Neural crest cell (in vitro differentiated cells): Measurements from ENCODE around the gene ATP13A4. TPM values are rescaled to one million over a fixed set of nuclear protein-coding genes. Genes with fewer than 3 reads are reported as not detected.

Experiments used
- DNase-seq: peaks from one replicate; pipeline ENCODE4 v3.0.0; 2021; ENCODE audit warnings: low read depth, mixed read lengths, low spot score
- H3K27ac Mint-ChIP-seq: one replicate; pipeline ENCODE4 v1.8.0; 2021; ENCODE audit warnings: mild to moderate bottlenecking, mixed read lengths; ENCODE audit not compliant: unreplicated experiment
- H3K27me3 Mint-ChIP-seq: 2 replicates; pipeline ENCODE4 v1.8.0; 2021; ENCODE audit warnings: low read depth, mild to moderate bottlenecking, mixed read lengths
- H3K36me3 Mint-ChIP-seq: 2 replicates; pipeline ENCODE4 v1.8.0; 2021; ENCODE audit warnings: low read depth, mild to moderate bottlenecking, mixed read lengths
- H3K4me1 Mint-ChIP-seq: 2 replicates; pipeline ENCODE4 v1.8.0; 2021; ENCODE audit warnings: mixed read lengths
- H3K4me3 Mint-ChIP-seq: one replicate; pipeline ENCODE4 v1.8.0; 2021; ENCODE audit warnings: mild to moderate bottlenecking, mixed read lengths
- H3K9me3 Mint-ChIP-seq: 2 replicates; pipeline ENCODE4 v1.8.0; 2021; ENCODE audit warnings: mixed read lengths
- CTCF ChIP-seq: fragments of 200-600 bp; sonication (generic); conservative IDR thresholded peaks from 2 replicates; pipeline ENCODE4 v1.5.0; 2021; ENCODE audit warnings: antibody characterized with exemption, mild to moderate bottlenecking
- total RNA-seq: library from RNA; stranded (reverse); gene quantifications from 2 replicates; pipeline ENCODE4 v1.2.1, GENCODE V29; 2021

ATP13A4 gene
- total RNA-seq, 1 donor from 2014 or later = 0.30 TPM

DNA sequence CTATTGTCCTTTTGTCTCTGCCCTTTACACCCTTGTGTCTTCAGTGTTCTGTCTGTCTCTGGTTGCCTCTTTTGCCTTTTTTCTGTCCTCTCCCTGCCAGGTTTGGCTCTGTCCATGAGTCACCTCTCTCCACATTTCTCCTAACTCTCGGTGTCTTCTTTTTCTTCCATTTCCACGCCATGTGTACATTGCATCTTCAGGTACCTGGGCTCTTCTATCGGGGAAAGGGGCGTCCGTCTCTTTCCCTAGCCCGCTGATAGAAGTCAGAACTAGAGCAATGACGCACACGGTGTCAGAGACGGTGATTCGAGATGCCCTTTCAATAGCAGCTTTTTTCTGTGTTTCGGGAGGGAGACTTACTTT lies 39.0 kb upstream of the ATP13A4 start:
- H3K9me3 Mint-ChIP-seq = no peaks in the 10 kb centered on the region
- peak overlapping the region; percentile 97 for H3K4me3 Mint-ChIP-seq
- TF ChIP-seq CTCF = no peak
- peaks cover 14% of the 10 kb centered on the region for H3K36me3 Mint-ChIP-seq
- no peak for DNase-seq
- peak overlapping the region; percentile 97 for H3K27ac Mint-ChIP-seq
- peaks cover 4% of the 10 kb centered on the region for H3K27me3 Mint-ChIP-seq
- H3K4me1 Mint-ChIP-seq = peaks cover 37% of the 10 kb centered on the region

GRCh38 chr3:193592841-193593667 lies 38.4 kb upstream of the ATP13A4 start, which contains the start of gene OPA1:
TSS of gene OPA1 (plus strand) at chr3:193593208. CDS start at chr3:193593378, 170 bp downstream.
- H3K4me1 Mint-ChIP-seq = peaks cover 37% of the 10 kb centered on the region
- peaks cover 4% of the 10 kb centered on the region for H3K27me3 Mint-ChIP-seq
- H3K4me3 Mint-ChIP-seq = peak within 1 kb of the TSS; percentile 97
- peaks cover 10% of the 10 kb centered on the region for H3K36me3 Mint-ChIP-seq
- peak; percentile 45 for TF ChIP-seq CTCF
- H3K9me3 Mint-ChIP-seq = no peaks in the 10 kb centered on the region
- peak within 1 kb of the TSS; percentile 97 for H3K27ac Mint-ChIP-seq
- peak; percentile 95 for DNase-seq

DNA sequence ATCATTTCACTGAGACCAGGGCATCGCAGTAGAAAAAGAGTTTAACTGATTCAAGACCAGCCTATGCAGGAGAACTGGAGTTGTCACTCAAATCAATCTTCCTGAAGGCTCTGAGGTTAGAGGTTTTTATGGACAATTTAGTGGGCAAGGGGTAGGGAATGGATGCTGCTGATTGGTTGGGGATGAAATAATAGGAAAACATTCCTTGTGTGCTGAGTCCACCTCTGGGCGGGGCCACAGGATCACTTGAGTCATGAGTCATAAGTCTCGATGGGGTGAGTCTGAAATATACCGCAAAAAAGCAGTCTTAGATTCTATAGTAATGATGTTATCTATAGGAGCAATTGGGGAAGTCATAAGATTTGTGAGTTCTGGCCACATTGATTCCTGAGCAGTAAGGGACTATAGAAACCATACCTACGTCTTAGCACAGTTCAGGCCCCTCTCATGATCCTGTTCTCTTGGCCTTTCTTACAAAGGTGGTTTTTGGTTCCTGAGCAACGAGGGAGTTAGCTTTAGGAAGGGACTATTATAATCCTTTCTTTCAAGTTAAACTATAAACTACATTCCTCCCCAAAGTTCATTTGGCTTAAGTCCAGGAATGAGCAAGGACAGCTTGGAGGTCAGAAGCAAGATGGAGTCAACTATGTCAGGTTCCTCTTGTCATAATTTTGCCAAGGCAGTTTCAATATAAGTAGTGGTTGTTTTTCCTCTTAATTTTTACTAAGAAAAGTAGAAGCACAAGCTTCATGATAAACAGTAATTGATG lies 35.6 kb upstream of the ATP13A4 start:
- no peak for DNase-seq
- Mint-ChIP-seq H3K9me3 (no peaks in the 10 kb centered on the region), H3K36me3 (peaks cover 3% of the 10 kb centered on the region), H3K27ac (no peak overlapping the region), H3K4me1 (peaks cover 24% of the 10 kb centered on the region), H3K4me3 (peak overlapping the region; percentile 33), H3K27me3 (peaks cover 4% of the 10 kb centered on the region)
- no peak for TF ChIP-seq CTCF

DNA sequence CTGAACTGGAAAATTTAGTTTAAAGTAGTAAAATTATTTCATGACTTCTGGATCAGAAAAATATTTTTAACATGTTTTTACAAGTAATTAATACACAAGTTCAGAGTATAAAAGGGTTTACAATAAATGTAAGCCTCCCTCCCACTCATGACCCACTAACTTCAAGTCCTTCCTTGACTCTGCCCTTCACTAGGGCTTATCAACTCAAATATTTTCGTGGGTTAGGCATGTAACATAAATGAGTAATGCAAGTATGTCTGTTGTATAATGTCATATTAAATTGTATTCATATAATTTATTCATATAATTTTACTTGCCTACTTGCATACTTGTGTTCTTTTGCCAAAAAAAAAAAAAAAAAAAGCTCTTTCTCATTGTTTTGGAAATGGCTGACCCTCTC lies 34.9 kb upstream of the ATP13A4 start:
- H3K9me3 Mint-ChIP-seq = no peaks in the 10 kb centered on the region
- H3K4me3 Mint-ChIP-seq = no peak overlapping the region
- TF ChIP-seq CTCF = no peak
- no peak overlapping the region for H3K27ac Mint-ChIP-seq
- H3K36me3 Mint-ChIP-seq = peaks cover 3% of the 10 kb centered on the region
- H3K27me3 Mint-ChIP-seq = peaks cover 4% of the 10 kb centered on the region
- peaks cover 19% of the 10 kb centered on the region for H3K4me1 Mint-ChIP-seq
- DNase-seq = no peak

GRCh38 chr3:193589129-193589528 lies 34.4 kb upstream of the ATP13A4 start:
- no peak overlapping the region for H3K4me3 Mint-ChIP-seq
- peaks cover 3% of the 10 kb centered on the region for H3K36me3 Mint-ChIP-seq
- no peak for DNase-seq
- TF ChIP-seq CTCF = no peak
- H3K27ac Mint-ChIP-seq = no peak overlapping the region
- peaks cover 15% of the 10 kb centered on the region for H3K4me1 Mint-ChIP-seq
- no peaks in the 10 kb centered on the region for H3K9me3 Mint-ChIP-seq
- H3K27me3 Mint-ChIP-seq = peaks cover 4% of the 10 kb centered on the region
